ENCODE data around the gene LACRT.
A peak's percentile ranks its signal among the peaks of the same experiment; 100 is the strongest.

The LACRT gene

DNA sequence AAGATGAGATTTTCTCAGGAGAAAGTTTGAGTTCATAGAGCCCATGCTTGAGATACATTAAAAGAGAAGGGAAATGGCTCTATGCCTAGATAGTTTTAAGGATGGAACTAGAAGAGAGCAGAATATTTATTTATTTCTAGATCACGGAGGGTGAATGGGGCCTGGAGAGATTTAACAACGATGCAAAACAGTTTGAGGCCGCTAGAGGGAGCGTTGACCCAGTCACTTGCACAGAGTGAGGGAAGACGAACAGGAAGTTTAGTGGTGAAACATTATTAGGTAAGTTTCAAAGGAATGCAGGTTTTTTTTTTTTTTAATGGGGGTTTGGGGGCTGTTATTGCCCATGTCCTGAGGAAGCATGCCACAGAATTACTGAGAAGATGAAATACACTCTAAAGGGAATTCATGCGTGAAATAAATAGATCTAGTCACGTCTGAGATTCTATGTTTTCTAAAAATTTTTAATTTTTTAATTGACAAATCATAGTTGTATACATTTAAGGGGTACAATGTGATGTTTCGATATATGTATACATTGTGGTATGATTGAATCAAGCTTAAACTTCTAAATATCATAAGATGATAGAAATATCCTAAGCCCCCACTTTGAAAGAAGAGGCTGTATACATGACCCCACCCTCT lies 31.4 kb downstream of the LACRT start:
- peak; percentile 86 for TF ChIP-seq CTCF (IDR thresholded peaks at IDR 0.05; ENCODE audit: borderline replicate concordance, control extremely low read depth, extremely low read depth, insufficient read depth, missing control alignments)
- peak; percentile 77 for DNase-seq (ENCODE audit: low spot score)
- in situ Hi-C loops (cut with MboI; ENCODE audit: low sequenced_read_pairs, unreplicated experiment), result no loop called here

DNA sequence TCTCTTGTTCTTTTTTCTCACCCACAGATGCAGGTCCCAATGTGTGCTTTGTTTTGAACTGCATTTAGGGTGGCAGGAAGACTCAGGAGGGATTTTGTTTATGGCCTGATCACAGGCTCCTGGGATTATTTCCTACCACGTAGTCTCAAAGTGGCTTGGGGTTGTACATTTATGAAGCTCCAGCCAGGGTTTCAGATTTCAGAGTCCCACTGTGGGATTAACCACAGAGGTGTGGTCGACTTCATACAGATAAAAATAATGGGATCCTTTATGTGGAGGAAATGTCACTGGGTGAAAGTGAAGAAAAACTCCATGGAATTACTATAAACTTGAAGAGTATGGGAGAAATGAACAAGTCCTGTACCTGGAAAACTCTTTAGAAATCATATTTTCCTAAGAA lies 32.0 kb downstream of the LACRT start:
- no peak for TF ChIP-seq CTCF (IDR thresholded peaks at IDR 0.05; ENCODE audit: borderline replicate concordance, control extremely low read depth, extremely low read depth, insufficient read depth, missing control alignments)
- no peak for DNase-seq (ENCODE audit: low spot score)
- in situ Hi-C loops (cut with MboI; ENCODE audit: low sequenced_read_pairs, unreplicated experiment), result no loop called here

DNA sequence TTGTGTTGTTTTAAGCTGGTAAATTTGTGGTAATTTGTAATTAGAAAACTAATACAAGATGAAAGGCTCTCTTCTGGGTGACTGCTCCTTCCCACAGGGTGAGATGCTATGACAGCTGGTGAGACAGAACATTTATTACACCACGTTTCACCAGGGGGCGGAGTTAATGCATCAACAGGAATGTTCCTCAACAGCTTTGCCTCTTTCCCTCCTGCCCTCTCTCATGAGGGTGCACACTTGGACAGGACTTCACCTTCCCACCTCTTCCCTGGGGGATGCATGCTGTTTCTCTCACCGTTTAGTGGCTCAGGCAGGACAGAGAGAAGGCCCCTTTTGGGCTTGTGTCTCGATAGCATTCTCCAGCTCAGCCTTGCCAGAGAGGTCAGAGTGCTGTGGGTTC lies 32.9 kb downstream of the LACRT start:
- no peak for TF ChIP-seq CTCF (IDR thresholded peaks at IDR 0.05; ENCODE audit: borderline replicate concordance, control extremely low read depth, extremely low read depth, insufficient read depth, missing control alignments)

GRCh38 chr12:54598970-54599369 lies 35.7 kb downstream of the LACRT start:
- in situ Hi-C loops (cut with MboI; ENCODE audit: low sequenced_read_pairs, unreplicated experiment), result no loop called here
- DNase-seq (ENCODE audit: low spot score), result no peak
- no peak for TF ChIP-seq CTCF (IDR thresholded peaks at IDR 0.05; ENCODE audit: borderline replicate concordance, control extremely low read depth, extremely low read depth, insufficient read depth, missing control alignments)

More for the DNA sequence above, 32.9 kb downstream of the LACRT start:
- DNase-seq (ENCODE audit: low spot score), result no peak
- in situ Hi-C loops (cut with MboI; ENCODE audit: low sequenced_read_pairs, unreplicated experiment), result no loop called here

DNA sequence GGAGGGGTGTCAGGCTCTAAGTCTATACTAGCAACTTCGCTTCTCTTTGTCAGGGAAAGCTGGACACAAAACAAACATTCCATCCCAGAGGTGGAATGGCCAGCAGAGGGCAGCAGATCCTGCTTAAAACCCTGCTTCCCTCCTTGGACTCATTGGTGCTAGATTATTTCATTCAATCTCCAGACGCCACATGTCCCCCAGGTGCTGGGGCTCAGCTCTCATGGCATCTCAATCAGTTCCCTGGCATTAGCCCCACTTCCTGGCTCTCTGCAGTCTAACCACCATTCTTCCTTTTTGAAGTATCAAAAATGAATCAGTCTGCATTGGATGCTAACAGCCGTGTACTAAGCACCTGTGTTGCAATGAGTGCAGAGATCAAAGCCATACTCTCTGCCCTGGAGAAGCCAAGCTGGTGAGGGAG lies 38.2 kb downstream of the LACRT start:
- peak; percentile 75 for TF ChIP-seq CTCF (IDR thresholded peaks at IDR 0.05; ENCODE audit: borderline replicate concordance, control extremely low read depth, extremely low read depth, insufficient read depth, missing control alignments)
- in situ Hi-C loops (cut with MboI; ENCODE audit: low sequenced_read_pairs, unreplicated experiment), result no loop called here
- peak; percentile 56 for DNase-seq (ENCODE audit: low spot score)

GRCh38 chr12:54595471-54595870 lies 39.2 kb downstream of the LACRT start:
- in situ Hi-C loops (cut with MboI; ENCODE audit: low sequenced_read_pairs, unreplicated experiment), result no loop called here
- DNase-seq (ENCODE audit: low spot score), result no peak
- no peak for TF ChIP-seq CTCF (IDR thresholded peaks at IDR 0.05; ENCODE audit: borderline replicate concordance, control extremely low read depth, extremely low read depth, insufficient read depth, missing control alignments)

All from GM13976 (cell line).